K562 (cell line): ENCODE results near the gene L3MBTL1. TPM values are rescaled to one million over a fixed set of nuclear protein-coding genes. Genes with fewer than 3 reads are reported as not detected.

Source experiments
- CBFB ChIP-seq: sonication (generic); formaldehyde crosslinking; IDR thresholded peaks from 2 replicates; pipeline ENCODE4 v1.4.0; 2020; ENCODE audit warnings: mild to moderate bottlenecking, missing genetic modification reagents
- CBX2 ChIP-seq: fragments of 200-600 bp; sonication (generic); IDR thresholded peaks from one replicate; pipeline ENCODE4 v1.6.1; 2012; ENCODE audit warnings: mild to moderate bottlenecking, low read length, inconsistent platforms; ENCODE audit not compliant: insufficient read depth, poor library complexity, severe bottlenecking
- FOXP1 ChIP-seq: sonication (generic); formaldehyde crosslinking; IDR thresholded peaks from 2 replicates; pipeline ENCODE4 v1.8.0; 2022; ENCODE audit warnings: mild to moderate bottlenecking, missing genetic modification reagents
- HMG20A ChIP-seq: fragments of 450-650 bp; formaldehyde crosslinking; conservative IDR thresholded peaks from 2 replicates; pipeline ENCODE4 v1.4.0; 2020; ENCODE audit warnings: mild to moderate bottlenecking, mixed read lengths
- KLF1 ChIP-seq: fragments of 450-650 bp; IDR thresholded peaks from 2 replicates; pipeline ENCODE4 v1.6.1; 2016; ENCODE audit warnings: missing genetic modification characterization, missing compliant biosample characterization
- MYNN ChIP-seq, 2 experiments: sonication (generic); formaldehyde crosslinking in 1 of 2; IDR thresholded peaks; 2 replicates each; pipeline versions ENCODE4 v1.5.0 to v1.6.1; 2016 to 2020; ENCODE audit warnings: antibody characterized with exemption in 1 of 2, missing genetic modification reagents in 1 of 2
- NR0B1 ChIP-seq: fragments of 450-650 bp; IDR thresholded peaks from one replicate; pipeline ENCODE4 v1.6.1; 2018; ENCODE audit warnings: mild to moderate bottlenecking, moderate library complexity; ENCODE audit not compliant: partially characterized antibody
- PHF8 ChIP-seq: fragments of 200-600 bp; sonication (generic); IDR thresholded peaks from 2 replicates; pipeline ENCODE4 v1.6.1; 2012; ENCODE audit warnings: mixed run types, mild to moderate bottlenecking, inconsistent platforms, low read length, moderate library complexity, borderline replicate concordance
- RFX5 ChIP-seq: IDR thresholded peaks from 2 replicates; pipeline ENCODE4 v1.6.1; 2011; ENCODE audit warnings: low read depth, mild to moderate bottlenecking, improper control_type of control experiment, low read length
- SMAD1 ChIP-seq: fragments of 150-350 bp; IDR thresholded peaks from 2 replicates; pipeline ENCODE4 v1.6.1; 2014; ENCODE audit warnings: low read length, low read depth; ENCODE audit not compliant: partially characterized antibody
- TRIM28 ChIP-seq: fragments of 450-650 bp; IDR thresholded peaks from 2 replicates; pipeline ENCODE4 v1.6.1; 2017
- ZNF24 ChIP-seq: fragments of 450-650 bp; IDR thresholded peaks from 2 replicates; pipeline ENCODE4 v1.6.1; 2016
- polyA plus RNA-seq, 8 experiments: library from polyadenylated mRNA; depleted of rRNA in 4 of 8; stranded (reverse) in 5 of 8; unstranded in 3 of 8; fragments of >200 nt; fragmentation: Nextera tagmentation in 2 of 8; fragmentation: Illumina TruSeq in 1 of 8; extraction: Ambion mirVana in 2 of 8; extraction: Trizol in 1 of 8; gene quantifications; 2 replicates each; pipeline versions ENCODE4 v1.2.1 to v1.2.3, GENCODE V29; 2011 to 2014; ENCODE audit warnings: inconsistent platforms in 1 of 8, missing spikeins in 1 of 8
- total RNA-seq, 7 experiments: library from RNA; depleted of rRNA in 6 of 7; stranded (reverse); fragments of >200 nt in 6 of 7; fragmentation: Illumina TruSeq in 2 of 7; extraction: Trizol in 2 of 7; gene quantifications; 2 replicates each; pipeline versions ENCODE4 v1.2.1 to v1.2.3, GENCODE V29; 2011 to 2021; ENCODE audit warnings: low replicate concordance in 1 of 7

The L3MBTL1 gene
- total and polyA plus RNA-seq, 9 of the 15 experiments (the other 6 are each of a cell fraction or from before 2014, with no cell fraction given) = 0.77 to 10.0 (median 4.4) TPM

DNA sequence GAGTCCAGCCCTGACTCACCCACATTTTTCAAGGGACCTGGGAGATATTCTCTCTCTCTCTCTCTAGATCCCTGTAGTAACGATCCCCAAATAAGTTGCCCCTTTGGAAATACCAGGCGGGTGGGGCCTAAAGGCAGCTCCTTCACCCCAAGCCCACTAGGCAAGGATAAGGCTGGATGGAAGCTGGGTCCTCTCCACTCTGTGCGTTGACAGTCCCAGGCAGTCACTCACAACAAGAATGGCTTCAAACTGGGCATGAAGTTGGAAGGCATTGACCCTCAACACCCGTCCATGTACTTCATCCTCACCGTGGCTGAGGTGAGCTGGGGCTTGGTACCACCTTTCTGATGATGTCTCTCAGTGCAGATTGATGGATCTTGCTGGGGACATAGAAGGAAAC is 21.6 kb downstream of the L3MBTL1 start (continued):
- TF ChIP-seq KLF1 (tag) (no peak), FOXP1 (CRISPR knock-in tag) (no peak), PHF8 (no peak), CBX2 (no peak), NR0B1 (no peak), ZNF24 (no peak), MYNN (IDR thresholded peaks at IDR 0.05) (no peak), MYNN (CRISPR knock-in tag; IDR thresholded peaks at IDR 0.05) (no peak), HMG20A (CRISPR knock-in tag) (no peak), TRIM28 (no peak), SMAD1 (no peak), RFX5 (no peak), CBFB (no peak)
